ENCODE data around the gene EYA3.

Gene EYA3

GRCh38 chr1:27980216-27980845, 108.1 kb downstream of the EYA3 start:
- H3K4me1 Mint-ChIP-seq, result no peaks in the 10 kb centered on the region
- H3K4me3 Mint-ChIP-seq, result no peak overlapping the region
- H3K9me3 Mint-ChIP-seq, result no peaks in the 10 kb centered on the region
- H3K27ac Mint-ChIP-seq, result no peak overlapping the region
- H3K36me3 Mint-ChIP-seq, result peaks cover 11% of the 10 kb centered on the region
- H3K27me3 Mint-ChIP-seq, result no peaks in the 10 kb centered on the region

DNA sequence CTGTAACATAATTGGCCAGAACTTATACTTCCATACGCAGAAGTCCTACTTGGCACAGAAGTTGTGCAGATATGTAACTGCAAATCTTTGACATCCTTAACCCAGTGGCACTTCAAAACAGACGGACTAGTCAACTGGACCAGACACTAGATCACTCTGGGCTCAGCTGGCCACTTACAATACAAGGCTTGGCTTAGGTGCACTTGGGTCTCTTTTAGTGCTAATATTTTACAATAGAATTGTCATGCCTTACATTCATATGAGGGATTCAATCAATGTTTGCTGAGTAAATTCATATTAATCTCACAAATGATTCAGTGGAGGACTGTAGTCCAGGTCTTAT, 108.6 kb downstream of the EYA3 start:
- Mint-ChIP-seq H3K4me3 (no peak overlapping the region), H3K4me1 (no peaks in the 10 kb centered on the region), H3K27me3 (no peaks in the 10 kb centered on the region), H3K9me3 (no peaks in the 10 kb centered on the region), H3K27ac (no peak overlapping the region), H3K36me3 (peaks cover 10% of the 10 kb centered on the region)

DNA sequence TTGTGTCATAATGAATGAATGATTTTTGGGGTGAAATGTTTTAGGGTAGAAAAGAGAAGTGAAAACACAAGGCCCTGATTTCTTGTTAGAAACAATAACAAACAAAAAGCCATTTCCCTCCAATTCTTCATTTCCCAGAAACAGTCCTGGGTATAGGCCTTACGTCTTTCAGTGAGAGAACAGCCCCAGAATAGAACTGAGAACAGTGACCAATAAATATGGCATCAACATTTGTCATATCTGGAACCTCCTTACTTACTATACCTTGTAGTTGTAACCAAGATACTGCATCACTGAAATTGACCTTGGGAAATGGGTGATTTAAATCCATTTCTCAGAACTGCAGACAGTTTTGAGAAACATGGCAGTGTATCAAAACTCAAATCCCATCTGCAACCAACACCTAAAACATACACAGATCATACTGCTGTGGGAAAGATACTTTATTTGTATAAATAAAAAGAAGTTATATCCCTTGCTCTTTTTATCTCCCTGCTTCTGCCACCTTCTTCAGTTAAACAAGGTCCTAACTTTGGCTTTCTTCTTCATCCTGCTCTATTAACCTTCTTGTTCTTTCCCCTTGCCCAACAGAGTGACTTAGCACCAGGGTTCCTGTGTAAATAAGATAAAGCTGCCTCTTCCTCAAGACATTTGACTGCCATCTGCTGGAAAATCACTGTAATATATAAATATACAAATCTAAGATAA, 109.1 kb downstream of the EYA3 start:
- no peaks in the 10 kb centered on the region for H3K4me1 Mint-ChIP-seq
- H3K27ac Mint-ChIP-seq, result no peak overlapping the region
- no peaks in the 10 kb centered on the region for H3K27me3 Mint-ChIP-seq
- H3K4me3 Mint-ChIP-seq, result no peak overlapping the region
- H3K36me3 Mint-ChIP-seq, result peaks cover 8% of the 10 kb centered on the region
- no peaks in the 10 kb centered on the region for H3K9me3 Mint-ChIP-seq

DNA sequence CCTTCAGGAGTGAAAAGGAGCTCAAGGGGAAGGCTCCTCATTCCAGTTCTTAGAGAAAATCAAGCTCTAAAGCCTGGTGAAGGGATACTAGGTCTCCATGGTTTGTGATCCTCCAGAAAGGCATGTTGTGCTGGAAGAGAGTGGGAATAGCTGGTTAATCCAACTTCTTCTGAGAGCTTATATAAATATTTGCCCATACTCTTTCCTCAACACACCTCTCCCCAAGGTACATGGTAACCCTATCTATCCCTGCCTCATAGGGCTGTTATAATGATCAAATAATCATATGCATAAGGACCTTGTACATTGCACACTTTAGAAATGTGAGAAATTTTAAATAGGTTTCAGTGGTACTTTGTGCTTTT, 114.0 kb downstream of the EYA3 start:
- Mint-ChIP-seq H3K4me3 (no peak overlapping the region), H3K4me1 (peaks cover 16% of the 10 kb centered on the region), H3K27ac (no peak overlapping the region), H3K27me3 (no peaks in the 10 kb centered on the region), H3K36me3 (peaks cover 8% of the 10 kb centered on the region), H3K9me3 (no peaks in the 10 kb centered on the region)

DNA sequence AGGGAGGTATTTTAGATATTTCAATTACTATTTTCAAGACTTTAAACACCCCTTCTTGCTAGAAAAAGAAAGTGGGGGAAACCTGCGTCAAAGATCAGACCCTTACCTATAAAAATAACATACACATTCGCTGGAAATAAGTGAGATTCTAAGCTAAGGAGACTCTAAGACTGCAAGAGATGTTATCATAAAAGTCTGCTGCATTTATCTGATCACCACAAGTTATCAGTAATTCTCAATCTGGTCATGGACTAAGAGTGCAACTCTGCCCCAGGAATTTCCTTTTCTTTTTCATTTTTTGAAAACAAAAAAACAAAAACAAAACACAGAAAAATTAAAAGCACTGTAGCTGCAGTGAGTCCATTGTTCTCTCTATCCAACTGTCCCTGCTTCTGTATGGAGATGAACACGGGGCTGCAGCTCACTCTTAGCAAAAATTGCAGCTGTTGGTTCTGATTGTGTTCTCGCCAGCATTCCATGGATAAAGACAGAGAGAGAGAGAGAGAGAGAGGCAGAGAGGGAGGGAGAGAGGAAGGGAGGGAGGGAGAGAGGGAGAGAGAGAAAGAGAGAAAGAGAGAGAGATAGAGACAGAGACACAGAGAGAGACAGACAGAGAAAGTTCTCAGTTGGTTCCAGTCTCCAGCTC, 114.5 kb downstream of the EYA3 start:
- H3K4me1 Mint-ChIP-seq, result peaks cover 21% of the 10 kb centered on the region
- peaks cover 8% of the 10 kb centered on the region for H3K36me3 Mint-ChIP-seq

DNA sequence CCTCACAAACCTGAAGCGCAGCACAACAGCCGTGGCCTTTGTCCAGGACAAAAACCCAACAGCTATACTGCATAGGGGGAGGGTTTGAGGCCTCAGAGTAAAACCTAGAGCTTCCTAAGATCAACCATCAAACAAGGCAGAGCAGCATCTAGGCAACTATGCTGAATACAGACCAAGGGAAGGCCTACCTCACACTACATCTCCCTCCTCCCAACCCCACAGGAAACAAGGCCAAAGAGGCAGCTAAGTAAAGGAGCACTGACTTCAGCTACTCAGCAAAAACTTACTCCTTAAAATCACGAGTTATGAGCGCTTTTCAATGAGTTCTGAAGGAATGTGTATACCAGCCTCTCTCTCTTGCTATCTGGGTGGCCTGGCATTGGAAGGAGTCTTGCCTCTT, 116.3 kb downstream of the EYA3 start:
- Mint-ChIP-seq H3K36me3 (peaks cover 3% of the 10 kb centered on the region), H3K27me3 (no peaks in the 10 kb centered on the region), H3K9me3 (no peaks in the 10 kb centered on the region), H3K4me3 (no peak overlapping the region), H3K27ac (peak overlapping the region; percentile 72), H3K4me1 (peaks cover 29% of the 10 kb centered on the region)

More for the DNA sequence above, 114.5 kb downstream of the EYA3 start:
- Mint-ChIP-seq H3K27ac (no peak overlapping the region), H3K4me3 (no peak overlapping the region), H3K27me3 (no peaks in the 10 kb centered on the region), H3K9me3 (no peaks in the 10 kb centered on the region)

DNA sequence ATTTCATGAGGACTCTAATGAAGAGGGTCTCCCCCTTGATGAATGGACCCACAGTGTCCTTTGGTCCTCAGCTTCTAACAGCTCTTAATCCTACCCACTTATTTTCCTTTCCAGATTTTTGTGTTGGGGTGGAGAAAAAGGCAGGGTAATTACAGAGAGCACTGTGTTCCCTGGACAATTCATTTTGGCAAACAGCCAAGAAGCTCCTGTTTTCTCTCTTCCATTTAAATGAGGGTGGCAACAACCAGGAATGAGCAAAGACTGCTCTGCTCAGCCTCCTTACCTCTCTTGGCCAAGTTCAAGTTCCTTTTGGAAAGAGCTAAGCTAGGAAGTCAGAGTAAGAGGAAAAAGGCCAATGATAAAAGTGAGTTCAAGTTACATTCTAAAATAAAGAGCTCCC, 116.7 kb downstream of the EYA3 start:
- H3K4me3 Mint-ChIP-seq, result no peak overlapping the region
- peaks cover 29% of the 10 kb centered on the region for H3K4me1 Mint-ChIP-seq
- no peaks in the 10 kb centered on the region for H3K9me3 Mint-ChIP-seq
- H3K27ac Mint-ChIP-seq, result peak overlapping the region; percentile 51
- H3K27me3 Mint-ChIP-seq, result no peaks in the 10 kb centered on the region
- no peaks in the 10 kb centered on the region for H3K36me3 Mint-ChIP-seq

GRCh38 chr1:27970401-27970800, 118.0 kb downstream of the EYA3 start:
- no peak overlapping the region for H3K4me3 Mint-ChIP-seq
- H3K36me3 Mint-ChIP-seq, result no peaks in the 10 kb centered on the region
- H3K27me3 Mint-ChIP-seq, result no peaks in the 10 kb centered on the region
- no peaks in the 10 kb centered on the region for H3K9me3 Mint-ChIP-seq
- peak overlapping the region; percentile 62 for H3K27ac Mint-ChIP-seq
- peaks cover 29% of the 10 kb centered on the region for H3K4me1 Mint-ChIP-seq

DNA sequence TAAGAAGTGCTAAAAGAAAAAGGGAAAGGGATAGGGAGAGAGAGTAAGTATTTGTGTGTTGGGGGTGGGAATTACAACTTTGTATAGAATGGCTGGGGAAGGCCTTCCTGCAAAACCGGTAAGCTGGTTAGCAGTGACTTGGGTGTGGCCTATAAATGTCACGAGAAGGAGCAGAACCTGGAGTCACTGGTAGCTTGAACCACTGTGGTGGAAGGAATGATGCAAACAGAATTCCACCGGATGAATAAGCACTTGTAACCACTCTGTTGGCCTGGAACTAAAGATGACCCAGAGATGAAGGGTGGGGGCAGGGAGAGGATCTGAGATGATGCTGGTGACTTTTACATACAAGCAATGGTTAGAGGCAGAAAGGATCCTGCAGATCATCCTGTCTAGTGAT, 119.7 kb downstream of the EYA3 start:
- Mint-ChIP-seq H3K27me3 (no peaks in the 10 kb centered on the region), H3K27ac (peak overlapping the region; percentile 20), H3K4me1 (peaks cover 29% of the 10 kb centered on the region), H3K36me3 (peaks cover 1% of the 10 kb centered on the region), H3K9me3 (no peaks in the 10 kb centered on the region), H3K4me3 (no peak overlapping the region)

DNA sequence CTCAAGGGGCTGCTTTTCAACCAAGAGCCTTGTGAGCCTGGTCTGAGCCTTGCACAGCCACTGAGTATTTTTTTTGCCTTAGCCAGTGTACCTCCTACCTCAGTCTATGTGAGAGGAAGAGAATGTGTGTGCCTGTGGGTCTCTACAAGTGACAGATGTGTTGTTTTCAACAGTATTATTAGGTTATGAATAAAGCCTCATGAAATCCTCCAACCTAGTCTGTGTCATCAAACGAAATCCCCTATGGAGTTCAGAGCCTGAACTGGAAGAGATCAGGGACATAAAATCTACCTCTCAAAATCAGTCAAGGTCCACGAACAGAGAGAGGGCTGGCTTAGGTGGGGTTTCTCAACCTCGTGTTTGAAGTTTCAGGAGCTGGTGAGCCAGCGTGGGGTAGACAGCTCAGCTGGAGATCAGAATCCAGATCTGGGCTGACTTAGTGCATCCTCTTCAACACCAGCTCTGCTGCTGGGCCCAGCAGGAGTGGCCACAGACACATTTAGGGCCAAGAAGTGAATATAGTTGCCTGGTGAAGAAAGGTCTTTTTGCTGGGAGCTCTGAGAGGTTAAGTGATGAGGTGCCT, 120.4 kb downstream of the EYA3 start:
- H3K36me3 Mint-ChIP-seq, result peaks cover 1% of the 10 kb centered on the region
- H3K27ac Mint-ChIP-seq, result peak overlapping the region; percentile 35
- H3K4me1 Mint-ChIP-seq, result peaks cover 29% of the 10 kb centered on the region
- H3K4me3 Mint-ChIP-seq, result no peak overlapping the region
- H3K27me3 Mint-ChIP-seq, result no peaks in the 10 kb centered on the region
- no peaks in the 10 kb centered on the region for H3K9me3 Mint-ChIP-seq

DNA sequence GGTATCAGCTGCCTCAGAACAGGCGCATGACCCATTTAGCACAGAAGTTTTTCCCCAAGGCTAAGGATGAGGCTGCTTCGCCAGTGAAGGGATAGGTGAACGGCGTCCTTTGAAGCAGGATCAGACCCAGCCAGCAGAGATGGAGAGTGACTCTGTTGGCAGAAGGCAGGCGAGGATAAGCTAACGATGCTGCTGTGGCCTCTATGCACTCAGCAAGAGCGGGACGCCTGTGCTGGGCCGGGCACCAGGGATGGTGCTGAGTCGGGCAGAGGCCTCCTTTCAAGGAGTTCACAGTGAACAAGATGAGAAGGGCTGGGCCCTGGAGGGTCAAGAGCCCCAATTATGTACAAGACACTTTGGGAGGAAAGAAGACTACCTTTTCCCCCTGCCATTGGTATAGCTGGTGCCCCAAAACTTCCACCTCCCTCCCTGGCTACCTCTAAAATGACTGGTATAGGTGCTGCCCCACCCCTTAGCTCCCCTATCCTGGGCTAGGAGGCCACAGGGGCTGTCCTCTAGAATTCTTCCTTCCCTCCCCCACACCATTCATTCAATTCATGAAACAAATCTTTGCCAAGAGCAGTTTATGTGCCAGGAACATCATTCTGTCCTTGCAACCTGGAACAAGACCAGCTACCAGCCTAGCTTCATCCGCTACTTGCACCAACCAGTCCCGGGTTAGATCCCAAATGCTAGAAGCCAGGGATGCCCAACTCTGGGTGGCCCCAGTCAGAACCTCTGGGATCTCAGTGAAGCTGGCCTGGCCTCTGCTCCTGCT, 121.1 kb downstream of the EYA3 start:
- H3K9me3 Mint-ChIP-seq, result no peaks in the 10 kb centered on the region
- H3K4me1 Mint-ChIP-seq, result peaks cover 29% of the 10 kb centered on the region
- H3K36me3 Mint-ChIP-seq, result peaks cover 1% of the 10 kb centered on the region
- no peaks in the 10 kb centered on the region for H3K27me3 Mint-ChIP-seq
- H3K4me3 Mint-ChIP-seq, result no peak overlapping the region
- peak overlapping the region; percentile 35 for H3K27ac Mint-ChIP-seq

DNA sequence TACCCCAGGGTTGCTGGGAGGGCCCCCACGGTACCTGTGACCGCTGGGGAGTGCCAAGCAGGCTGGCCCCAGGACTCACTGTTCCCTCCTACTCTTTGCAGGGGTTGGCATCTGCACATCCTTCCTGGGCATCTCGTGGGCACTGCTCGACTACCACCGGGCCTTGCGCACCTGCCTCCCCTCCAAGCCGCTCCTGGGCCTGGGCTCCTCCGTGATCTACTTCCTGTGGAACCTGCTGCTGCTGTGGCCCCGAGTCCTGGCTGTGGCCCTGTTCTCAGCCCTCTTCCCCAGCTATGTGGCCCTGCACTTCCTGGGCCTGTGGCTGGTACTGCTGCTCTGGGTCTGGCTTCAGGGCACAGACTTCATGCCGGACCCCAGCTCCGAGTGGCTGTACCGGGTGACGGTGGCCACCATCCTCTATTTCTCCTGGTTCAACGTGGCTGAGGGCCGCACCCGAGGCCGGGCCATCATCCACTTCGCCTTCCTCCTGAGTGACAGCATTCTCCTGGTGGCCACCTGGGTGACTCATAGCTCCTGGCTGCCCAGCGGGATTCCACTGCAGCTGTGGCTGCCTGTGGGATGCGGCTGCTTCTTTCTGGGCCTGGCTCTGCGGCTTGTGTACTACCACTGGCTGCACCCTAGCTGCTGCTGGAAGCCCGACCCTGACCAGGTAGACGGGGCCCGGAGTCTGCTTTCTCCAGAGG, 121.9 kb downstream of the EYA3 start:
- Mint-ChIP-seq H3K36me3 (peaks cover 1% of the 10 kb centered on the region), H3K27ac (no peak overlapping the region), H3K9me3 (no peaks in the 10 kb centered on the region)

DNA sequence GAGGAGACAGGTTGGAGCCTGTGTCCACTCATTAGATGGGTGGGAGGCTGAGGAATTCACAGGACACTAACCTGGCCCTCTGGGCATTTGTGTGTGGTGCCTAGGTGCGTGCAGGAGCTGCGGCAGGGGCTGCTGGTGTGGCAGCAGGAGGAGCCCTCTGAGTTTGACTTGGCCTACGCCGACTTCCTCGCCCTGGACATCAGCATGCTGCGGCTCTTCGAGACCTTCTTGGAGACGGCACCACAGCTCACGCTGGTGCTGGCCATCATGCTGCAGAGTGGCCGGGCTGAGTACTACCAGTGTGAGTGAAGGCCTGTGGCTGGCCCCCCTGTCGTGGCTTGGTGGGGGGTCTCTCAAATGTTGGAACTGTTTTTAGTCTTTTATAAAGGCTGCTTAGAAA, 125.0 kb downstream of the EYA3 start:
- H3K4me1 Mint-ChIP-seq, result peaks cover 31% of the 10 kb centered on the region
- no peak overlapping the region for H3K27ac Mint-ChIP-seq
- H3K36me3 Mint-ChIP-seq, result peaks cover 1% of the 10 kb centered on the region
- no peaks in the 10 kb centered on the region for H3K9me3 Mint-ChIP-seq
- H3K4me3 Mint-ChIP-seq, result no peak overlapping the region
- no peaks in the 10 kb centered on the region for H3K27me3 Mint-ChIP-seq

More for the DNA sequence above, 121.9 kb downstream of the EYA3 start:
- Mint-ChIP-seq H3K4me1 (peaks cover 35% of the 10 kb centered on the region), H3K27me3 (no peaks in the 10 kb centered on the region), H3K4me3 (no peak overlapping the region)

GRCh38 chr1:27961646-27962221, 126.7 kb downstream of the EYA3 start:
- H3K4me3 Mint-ChIP-seq, result peak overlapping the region; percentile 87
- H3K27me3 Mint-ChIP-seq, result no peaks in the 10 kb centered on the region
- peak overlapping the region; percentile 72 for H3K27ac Mint-ChIP-seq

More at GRCh38 chr1:27961646-27962221, 126.7 kb downstream of the EYA3 start:
- Mint-ChIP-seq H3K36me3 (peaks cover 1% of the 10 kb centered on the region), H3K4me1 (peaks cover 28% of the 10 kb centered on the region), H3K9me3 (no peaks in the 10 kb centered on the region)

Data from activated naive CD4-positive, alpha-beta T cell treated with anti-CD3 and anti-CD28 coated beads, Interleukin-2, amount 50 U/mL, for 24 hours (primary cell).